ENCODE results near the gene LCE2C. TPM values are rescaled to one million over a fixed set of nuclear protein-coding genes. Genes with fewer than 3 reads are reported as not detected.
"Not testable (repeated sequence)": the region's sequence is repeated elsewhere in the genome, so short reads cannot be mapped to it uniquely, and the experiment has no call there.

LCE2C gene
- total RNA-seq, 4 donors from 2014 or later, result not detected

DNA sequence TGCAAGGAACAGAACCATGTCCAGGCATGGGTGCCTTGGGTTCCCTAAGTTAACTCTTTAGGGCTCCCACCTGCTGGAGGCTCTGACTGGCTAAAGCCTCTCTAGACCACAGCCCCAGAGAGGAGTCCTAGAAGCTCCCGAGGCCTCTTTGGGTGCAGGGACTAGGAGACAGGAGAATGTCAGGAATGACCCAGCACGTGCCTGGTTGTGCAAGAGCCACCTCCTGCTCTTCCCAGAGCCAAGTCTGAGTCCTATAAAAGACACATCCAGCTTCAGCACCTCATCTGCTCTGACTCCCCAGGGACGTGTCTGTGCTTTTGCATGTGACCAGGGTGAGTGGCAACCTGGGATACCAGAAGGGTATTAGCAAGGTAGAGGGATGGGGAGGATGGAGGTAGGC is 12.0 kb upstream of the LCE2C start, which contains the start of gene LCE2D:
LCE2D (plus strand) TSS at position 283 of the 400 bp plus-strand sequence. CDS start 726 bp downstream, outside the sequence.
- H3K4me1 ChIP-seq, result no peaks in the 10 kb centered on the region
- no peaks in the 10 kb centered on the region for H3K9me3 ChIP-seq
- H3K36me3 ChIP-seq, result no peaks in the 10 kb centered on the region
- no peak within 1 kb of the TSS for H3K4me3 ChIP-seq
- no peak within 1 kb of the TSS for H3K27ac ChIP-seq (replicated peaks in 1 of 4)
- peak; percentile 78 for DNase-seq (ENCODE audit: extremely low spot score)
- H3K27me3 ChIP-seq, result no peaks in the 10 kb centered on the region
- no peak for TF ChIP-seq POLR2A (IDR thresholded peaks at IDR 0.05; ENCODE audit: low read depth)
- TF ChIP-seq EP300 (IDR thresholded peaks at IDR 0.05), result no peak
- TF ChIP-seq, protein P1, sequence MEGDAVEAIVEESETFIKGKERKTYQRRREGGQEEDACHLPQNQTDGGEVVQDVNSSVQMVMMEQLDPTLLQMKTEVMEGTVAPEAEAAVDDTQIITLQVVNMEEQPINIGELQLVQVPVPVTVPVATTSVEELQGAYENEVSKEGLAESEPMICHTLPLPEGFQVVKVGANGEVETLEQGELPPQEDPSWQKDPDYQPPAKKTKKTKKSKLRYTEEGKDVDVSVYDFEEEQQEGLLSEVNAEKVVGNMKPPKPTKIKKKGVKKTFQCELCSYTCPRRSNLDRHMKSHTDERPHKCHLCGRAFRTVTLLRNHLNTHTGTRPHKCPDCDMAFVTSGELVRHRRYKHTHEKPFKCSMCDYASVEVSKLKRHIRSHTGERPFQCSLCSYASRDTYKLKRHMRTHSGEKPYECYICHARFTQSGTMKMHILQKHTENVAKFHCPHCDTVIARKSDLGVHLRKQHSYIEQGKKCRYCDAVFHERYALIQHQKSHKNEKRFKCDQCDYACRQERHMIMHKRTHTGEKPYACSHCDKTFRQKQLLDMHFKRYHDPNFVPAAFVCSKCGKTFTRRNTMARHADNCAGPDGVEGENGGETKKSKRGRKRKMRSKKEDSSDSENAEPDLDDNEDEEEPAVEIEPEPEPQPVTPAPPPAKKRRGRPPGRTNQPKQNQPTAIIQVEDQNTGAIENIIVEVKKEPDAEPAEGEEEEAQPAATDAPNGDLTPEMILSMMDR (IDR thresholded peaks at IDR 0.05), result no peak
- intact Hi-C loops (cut with DNase I), result no loop called here
- WGBS, result 55% methylated on average over 1 of the region's 3 CpGs

DNA sequence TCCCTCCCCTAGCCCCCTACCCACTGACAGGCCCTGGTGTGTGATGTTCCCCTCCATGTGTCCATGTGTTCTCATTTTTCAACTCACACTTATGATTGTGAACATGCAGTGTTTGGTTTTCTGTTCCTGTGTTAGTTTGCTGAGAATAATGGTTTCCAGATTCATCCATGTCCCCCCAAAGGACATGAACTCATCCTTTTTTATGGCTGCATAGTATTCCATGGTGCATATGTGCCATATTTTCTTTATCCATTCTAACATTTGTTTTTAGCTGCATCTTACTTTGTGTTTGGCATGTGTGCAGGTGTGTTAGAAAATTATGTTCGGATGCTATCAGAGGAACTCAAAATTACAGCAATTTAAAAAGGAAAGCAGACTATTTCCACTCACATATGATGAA is 8.9 kb upstream of the LCE2C start:
- WGBS, result 71% methylated on average over 1 of the region's 1 CpG
- H3K9me3 ChIP-seq; H3K4me3 ChIP-seq; intact Hi-C loops (cut with DNase I); H3K4me1 ChIP-seq; H3K27ac ChIP-seq (replicated peaks in 1 of 4); H3K36me3 ChIP-seq; H3K27me3 ChIP-seq; DNase-seq (ENCODE audit: extremely low spot score): not testable (repeated sequence)

DNA sequence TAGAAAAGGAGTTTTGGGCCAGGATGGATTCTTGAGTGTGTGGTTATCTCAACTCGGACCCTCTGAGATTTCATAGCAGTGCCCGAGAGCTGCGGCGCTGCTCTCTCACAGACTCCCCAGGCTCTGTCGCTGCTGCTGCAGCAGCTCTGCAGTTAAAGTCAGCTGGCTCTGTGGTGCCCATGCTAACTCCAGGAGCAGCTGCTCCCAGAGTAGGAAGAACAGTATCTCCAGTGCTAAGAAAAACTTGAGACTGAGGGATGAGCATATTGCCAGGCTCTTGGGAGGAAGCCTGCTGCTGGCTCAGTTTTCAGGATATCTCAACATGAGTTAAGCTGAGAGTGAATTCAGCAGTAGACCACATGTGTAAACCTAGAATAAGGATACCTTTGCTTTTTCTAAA is 7.4 kb upstream of the LCE2C start:
- 94% methylated on average over 4 of the region's 5 CpGs for WGBS
- intact Hi-C loops (cut with DNase I), result no loop called here

DNA sequence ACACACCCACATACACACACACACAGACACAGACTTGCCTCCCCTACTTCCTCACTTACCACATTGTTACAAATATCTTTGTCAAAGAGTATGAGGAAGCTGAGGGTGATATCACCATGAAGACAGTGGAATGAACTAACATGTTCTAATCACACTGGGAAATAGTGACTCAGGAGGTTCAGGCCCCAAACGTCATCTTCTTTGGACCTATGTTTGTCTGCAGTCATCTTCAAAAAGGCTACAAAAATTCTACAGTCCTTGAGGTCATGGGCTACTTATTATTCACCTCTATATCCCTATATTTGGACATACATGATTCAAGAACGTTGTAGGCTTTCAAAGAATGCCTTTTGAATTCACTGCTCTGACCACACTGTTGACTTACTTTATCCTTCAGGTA is 2.1 kb upstream of the LCE2C start:
- TF ChIP-seq, protein P1 (IDR thresholded peaks at IDR 0.05), result no peak
- no peak for TF ChIP-seq POLR2AphosphoS5 (IDR thresholded peaks at IDR 0.05)
- no peak for TF ChIP-seq POLR2A (IDR thresholded peaks at IDR 0.05; ENCODE audit: low read depth)
- Histone ChIP-seq H3K4me3 (no peak overlapping the region), H3K27ac (replicated peaks in 1 of 4) (no peak overlapping the region), H3K27me3 (no peaks in the 10 kb centered on the region), H3K9me3 (no peaks in the 10 kb centered on the region), H3K36me3 (no peaks in the 10 kb centered on the region), H3K4me1 (no peaks in the 10 kb centered on the region)
- 44% methylated on average over 2 of the region's 2 CpGs for WGBS
- DNase-seq (ENCODE audit: extremely low spot score), result no peak
- intact Hi-C loops (cut with DNase I), result no loop called here

More for the DNA sequence above, 7.4 kb upstream of the LCE2C start:
- H3K27ac ChIP-seq (replicated peaks in 1 of 4), result no peak overlapping the region
- no peak for TF ChIP-seq POLR2AphosphoS5 (IDR thresholded peaks at IDR 0.05)
- TF ChIP-seq, protein P1 (IDR thresholded peaks at IDR 0.05), result no peak
- TF ChIP-seq POLR2A (IDR thresholded peaks at IDR 0.05; ENCODE audit: low read depth), result no peak
- no peak for TF ChIP-seq EP300 (IDR thresholded peaks at IDR 0.05)
- peak; percentile 26 for DNase-seq (ENCODE audit: extremely low spot score)
- H3K36me3 ChIP-seq, result no peaks in the 10 kb centered on the region
- H3K9me3 ChIP-seq, result no peaks in the 10 kb centered on the region
- H3K27me3 ChIP-seq, result no peaks in the 10 kb centered on the region
- no peak overlapping the region for H3K4me3 ChIP-seq
- H3K4me1 ChIP-seq, result no peaks in the 10 kb centered on the region

DNA sequence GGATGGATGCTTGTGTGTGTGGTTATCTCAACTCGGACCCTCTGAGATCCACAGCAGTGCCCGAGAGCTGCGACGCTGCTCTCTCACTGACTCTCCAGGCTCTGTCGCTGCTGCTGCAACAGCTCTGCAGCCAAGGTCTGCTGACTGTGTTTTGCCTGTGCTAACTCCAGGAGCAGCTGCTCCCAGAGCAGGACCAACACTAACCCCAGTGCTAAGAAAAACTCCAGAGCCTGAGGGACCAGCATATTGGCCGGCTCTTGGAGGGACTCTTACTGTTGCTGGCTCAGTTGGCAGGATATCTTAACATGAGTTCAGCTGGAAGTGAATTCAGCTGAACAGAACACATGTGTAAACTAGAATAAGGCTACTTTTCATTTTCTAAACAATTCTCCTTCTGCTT is 4.4 kb downstream of the LCE2C start:
- no peak overlapping the region for H3K27ac ChIP-seq (replicated peaks in 1 of 4)
- no peak for TF ChIP-seq POLR2A (IDR thresholded peaks at IDR 0.05; ENCODE audit: low read depth)
- no peak for TF ChIP-seq EP300 (IDR thresholded peaks at IDR 0.05)
- TF ChIP-seq POLR2AphosphoS5 (IDR thresholded peaks at IDR 0.05), result no peak
- TF ChIP-seq, protein P1 (IDR thresholded peaks at IDR 0.05), result no peak
- 49% methylated on average over 6 of the region's 6 CpGs for WGBS
- no peak overlapping the region for H3K4me3 ChIP-seq
- no peaks in the 10 kb centered on the region for H3K36me3 ChIP-seq
- DNase-seq (ENCODE audit: extremely low spot score), result no peak
- H3K4me1 ChIP-seq, result no peaks in the 10 kb centered on the region
- intact Hi-C loops (cut with DNase I), result no loop called here
- H3K27me3 ChIP-seq, result peaks cover 0 to 3% (median 0%) of the 10 kb centered on the region in 4 donors
- H3K9me3 ChIP-seq, result no peaks in the 10 kb centered on the region

Measured in esophagus muscularis mucosa (tissue), 4 donors.